CD4-positive, alpha-beta memory T cell (primary cell): ENCODE data around the gene VWDE. TPM values are rescaled to one million over a fixed set of nuclear protein-coding genes. Genes with fewer than 3 reads are reported as not detected.

Experiments used
- CTCF ChIA-PET: fragments of 350-600 bp; sonication (Branson Sonifier 250); formaldehyde crosslinking; loops from one replicate; lab custom pipeline; 2021; ENCODE audit warnings: inconsistent platforms; ENCODE audit not compliant: partially characterized antibody; lab: Charles Lee
- POLR2A ChIA-PET: fragments of 350-600 bp; sonication (Branson Sonifier 250); formaldehyde crosslinking; loops from one replicate; lab custom pipeline; 2021; ENCODE audit not compliant: partially characterized antibody; lab: Charles Lee
- DNase-seq, 5 donors: peaks; one replicate each; pipeline versions ENCODE4 v3.0.0 to v3.0.0-alpha.2; 2020 to 2022; ENCODE audit warnings: mixed read lengths in 1 of 5
- H3K27ac ChIP-seq: one replicate; pipeline ENCODE4 v1.7.0; 2013; ENCODE audit warnings: low read depth, low read length
- H3K27me3 ChIP-seq: 2 replicates; pipeline ENCODE4 v1.7.0; 2013; ENCODE audit warnings: mild to moderate bottlenecking, low read length, moderate library complexity; ENCODE audit not compliant: insufficient read depth
- H3K36me3 ChIP-seq: 2 replicates; pipeline ENCODE4 v1.7.0; 2013; ENCODE audit warnings: mild to moderate bottlenecking, low read length, moderate library complexity; ENCODE audit not compliant: insufficient read depth
- H3K4me1 ChIP-seq: 2 replicates; pipeline ENCODE4 v1.7.0; 2013; ENCODE audit warnings: mild to moderate bottlenecking, low read length, moderate library complexity; ENCODE audit not compliant: insufficient read depth
- H3K4me3 ChIP-seq, 2 donors: one replicate each; pipeline ENCODE4 v1.7.0; 2013; ENCODE audit warnings: low read length in 2 of 2, mild to moderate bottlenecking in 1 of 2
- H3K9me3 ChIP-seq, 2 donors: one replicate each; pipeline ENCODE4 v1.7.0; 2013; ENCODE audit warnings: low read length in 2 of 2, control low read depth in 1 of 2; ENCODE audit not compliant: control insufficient read depth in 1 of 2
- H3K27ac Mint-ChIP-seq, 7 donors: one replicate each; pipeline ENCODE4 v1.8.0; 2020 to 2021; ENCODE audit warnings: mixed read lengths in 7 of 7, mild to moderate bottlenecking in 6 of 7, inconsistent platforms in 3 of 7, moderate library complexity in 3 of 7
- H3K27me3 Mint-ChIP-seq, 2 donors: one replicate each; pipeline ENCODE4 v1.8.0; 2020 to 2021; ENCODE audit warnings: mixed read lengths in 2 of 2
- H3K36me3 Mint-ChIP-seq, 2 donors: one replicate each; pipeline ENCODE4 v1.8.0; 2020 to 2021; ENCODE audit warnings: mixed read lengths in 2 of 2, inconsistent platforms in 1 of 2, mild to moderate bottlenecking in 1 of 2
- H3K4me1 Mint-ChIP-seq, 4 donors: one replicate each; pipeline ENCODE4 v1.8.0; 2020 to 2021; ENCODE audit warnings: mixed read lengths in 4 of 4, mild to moderate bottlenecking in 1 of 4
- H3K4me3 Mint-ChIP-seq, 8 donors: one replicate each; pipeline ENCODE4 v1.8.0; 2020 to 2021; ENCODE audit warnings: mixed read lengths in 8 of 8, mild to moderate bottlenecking in 7 of 8, moderate library complexity in 6 of 8, inconsistent platforms in 3 of 8
- H3K9me3 Mint-ChIP-seq, 8 donors: one replicate each; pipeline ENCODE4 v1.8.0; 2020 to 2021; ENCODE audit warnings: mixed read lengths in 8 of 8, mild to moderate bottlenecking in 5 of 8, inconsistent platforms in 3 of 8, moderate library complexity in 1 of 8
- intact Hi-C: fragments of 100-400 bp; cut with micrococcal nuclease; formaldehyde crosslinking; loops from one replicate; pipeline ENCODE4 v1.15.1; 2023
- polyA plus RNA-seq, 2 donors: library from polyadenylated mRNA; unstranded; fragments of 300-500 nt; fragmentation: Illumina TruSeq; gene quantifications; one replicate each; pipeline ENCODE4 v1.2.3, GENCODE V29; 2021
- total RNA-seq, 2 experiments: library from RNA; stranded (reverse); gene quantifications; one replicate each; pipeline ENCODE4 v1.2.3, GENCODE V29; 2021

VWDE gene
- total and polyA plus RNA-seq, 4 experiments from 2014 or later: 0.26 to 9.0 (median 8.9) TPM; not detected in 1

DNA sequence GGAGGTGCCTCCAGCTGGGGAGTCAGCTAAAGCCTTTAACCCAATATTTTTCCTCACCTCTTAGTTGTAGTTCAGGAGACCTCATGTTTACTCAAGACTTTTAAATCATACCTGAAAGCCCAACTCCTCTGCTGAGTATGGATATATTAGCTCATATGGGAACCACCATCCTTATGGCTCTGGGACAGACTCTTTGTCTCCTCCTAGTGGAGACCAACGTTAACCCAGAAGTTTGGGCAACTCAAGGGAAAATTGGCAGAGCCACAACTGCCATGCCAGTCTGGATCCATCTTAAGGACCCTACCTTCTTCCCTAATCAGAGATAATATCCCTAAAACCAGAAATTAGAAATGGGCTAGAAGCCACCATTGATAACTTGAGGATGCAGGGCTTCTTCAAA lies 111.8 kb downstream of the VWDE start:
- intact Hi-C loops: loop anchor here (1.0 to 5.0 kb wide), 3 partner anchors 81 to 225 kb away; partner anchors contain the start of gene TMEM106B
- POLR2A ChIA-PET: interaction anchor here (1.4 kb wide), 1 partner anchor 34 kb away, joined by 3 read pairs; no protein-coding TSS in a partner anchor

DNA sequence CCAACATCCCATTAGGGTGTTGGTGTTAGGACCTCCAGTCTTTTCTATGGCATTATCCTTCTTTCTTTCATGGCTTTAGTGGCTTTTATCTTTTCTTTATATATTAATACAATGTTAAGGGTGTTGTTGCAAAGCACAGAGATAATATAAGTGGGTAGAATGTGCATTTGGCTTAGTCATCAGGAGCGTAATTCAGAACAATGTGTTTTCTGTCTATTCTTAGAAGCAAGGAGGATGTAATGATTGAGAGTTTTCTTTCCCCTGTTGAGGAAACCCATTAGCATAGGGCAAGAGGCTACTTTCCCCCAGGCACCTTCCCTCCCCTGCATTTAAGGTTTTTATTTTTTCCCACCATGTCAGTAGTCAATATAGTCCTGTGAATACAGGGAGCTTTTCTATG lies 112.9 kb downstream of the VWDE start:
- intact Hi-C loops: loop anchor here (5.0 kb wide), 1 partner anchor 178 kb away; no protein-coding TSS in a partner anchor
- no peak overlapping the region for H3K27ac ChIP-seq
- Mint-ChIP-seq H3K27me3 (peaks cover 0 to 3% of the 10 kb centered on the region in 2 donors), H3K4me3 (no peak overlapping the region), H3K9me3 (peaks cover 0 to 20% (median 10%) of the 10 kb centered on the region in 8 donors), H3K4me1 (peaks cover 0 to 4% (median 0%) of the 10 kb centered on the region in 4 donors), H3K36me3 (peaks cover 0 to 6% of the 10 kb centered on the region in 2 donors), H3K27ac (no peak overlapping the region)
- H3K4me3 ChIP-seq: no peak overlapping the region
- ChIA-PET CTCF (interaction anchor here (1.4 to 2.8 kb wide), 4 partner anchors 176 to 223 kb away, joined by 3 to 15 read pairs (median 4); no protein-coding TSS in a partner anchor), POLR2A (no interaction called here)
- no peak for DNase-seq
- no peaks in the 10 kb centered on the region for H3K36me3 ChIP-seq
- no peaks in the 10 kb centered on the region for H3K9me3 ChIP-seq
- no peaks in the 10 kb centered on the region for H3K4me1 ChIP-seq
- H3K27me3 ChIP-seq: no peaks in the 10 kb centered on the region

More for the DNA sequence above, 111.8 kb downstream of the VWDE start:
- no peaks in the 10 kb centered on the region for H3K36me3 ChIP-seq
- H3K4me1 ChIP-seq: no peaks in the 10 kb centered on the region
- CTCF ChIA-PET: interaction anchor here (0.7 to 2.8 kb wide), 14 partner anchors 9 to 227 kb away, joined by 3 to 15 read pairs (median 4); partner anchors contain the start of gene TMEM106B
- H3K9me3 Mint-ChIP-seq: peaks cover 0 to 20% (median 10%) of the 10 kb centered on the region in 8 donors
- H3K27ac Mint-ChIP-seq: no peak overlapping the region
- no peak overlapping the region for H3K4me3 ChIP-seq
- H3K9me3 ChIP-seq: no peaks in the 10 kb centered on the region
- no peak overlapping the region for H3K27ac ChIP-seq
- peaks cover 0 to 6% of the 10 kb centered on the region in 2 donors for H3K36me3 Mint-ChIP-seq
- DNase-seq: peak in 2 of 5 donors; percentile 9 to 11
- H3K4me1 Mint-ChIP-seq: peaks cover 0 to 4% (median 0%) of the 10 kb centered on the region in 4 donors
- H3K4me3 Mint-ChIP-seq: no peak overlapping the region
- H3K27me3 ChIP-seq: no peaks in the 10 kb centered on the region
- H3K27me3 Mint-ChIP-seq: peaks cover 0 to 3% of the 10 kb centered on the region in 2 donors

DNA sequence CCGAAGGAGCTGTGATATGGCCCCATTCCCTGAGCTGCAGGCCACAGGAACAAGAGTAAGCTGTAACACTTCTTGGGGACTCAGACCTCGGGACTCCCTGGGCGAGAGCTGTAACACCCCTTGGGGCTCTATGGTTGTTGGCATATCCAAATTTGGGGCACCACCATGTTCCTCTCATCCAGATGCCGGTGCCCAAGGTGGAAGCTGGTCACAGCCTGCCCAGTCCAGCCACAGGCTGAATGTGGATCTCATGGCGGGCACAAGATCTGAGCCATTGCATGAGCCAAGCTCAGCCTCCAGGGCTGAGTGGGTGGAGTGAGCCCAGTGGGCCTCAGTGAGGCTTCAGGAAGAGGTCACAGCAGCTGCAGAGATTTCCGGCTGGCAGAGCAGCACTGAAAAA lies 113.7 kb downstream of the VWDE start:
- DNase-seq: no peak
- ChIA-PET CTCF (interaction anchor here (1.3 kb wide), 1 partner anchor 8 kb away, joined by 5 read pairs; no protein-coding TSS in a partner anchor), POLR2A (no interaction called here)
- Histone ChIP-seq H3K27me3 (no peaks in the 10 kb centered on the region), H3K4me3 (no peak overlapping the region), H3K36me3 (no peaks in the 10 kb centered on the region), H3K4me1 (no peaks in the 10 kb centered on the region), H3K27ac (no peak overlapping the region), H3K9me3 (no peaks in the 10 kb centered on the region)
- no peak overlapping the region for H3K27ac Mint-ChIP-seq
- H3K36me3 Mint-ChIP-seq: peaks cover 0 to 6% of the 10 kb centered on the region in 2 donors
- H3K9me3 Mint-ChIP-seq: peaks cover 0 to 20% (median 10%) of the 10 kb centered on the region in 8 donors
- no peaks in the 10 kb centered on the region for H3K4me1 Mint-ChIP-seq
- no peak overlapping the region for H3K4me3 Mint-ChIP-seq
- peaks cover 0 to 3% of the 10 kb centered on the region in 2 donors for H3K27me3 Mint-ChIP-seq
- intact Hi-C loops: loop anchor here (5.0 kb wide), 1 partner anchor 178 kb away; no protein-coding TSS in a partner anchor

DNA sequence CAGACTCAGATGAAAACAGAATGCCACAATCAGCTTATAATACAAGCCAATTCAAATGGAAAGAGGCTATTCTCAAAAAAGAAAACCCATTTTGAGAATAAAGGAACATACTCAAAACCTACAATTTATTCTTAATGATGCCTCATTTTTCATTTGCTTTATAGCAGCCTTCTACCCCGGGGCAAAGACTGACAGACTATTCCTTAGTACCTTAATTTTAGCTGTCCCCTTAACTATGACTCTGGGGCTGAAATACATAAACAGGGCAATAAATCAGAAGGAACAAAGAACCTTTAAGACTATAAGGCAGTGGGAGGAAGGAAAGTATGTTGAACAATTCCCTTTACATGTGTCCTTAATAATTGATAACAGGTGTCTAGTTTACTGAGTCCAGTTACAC lies 115.8 kb downstream of the VWDE start:
- Mint-ChIP-seq H3K27ac (no peak overlapping the region), H3K27me3 (peaks cover 2 to 5% of the 10 kb centered on the region in 2 donors), H3K36me3 (peaks cover 0 to 6% of the 10 kb centered on the region in 2 donors), H3K9me3 (peaks cover 0 to 20% (median 10%) of the 10 kb centered on the region in 8 donors), H3K4me3 (no peak overlapping the region), H3K4me1 (no peaks in the 10 kb centered on the region)
- H3K27ac ChIP-seq: no peak overlapping the region
- POLR2A ChIA-PET: no interaction called here
- intact Hi-C loops: no loop called here
- H3K27me3 ChIP-seq: no peaks in the 10 kb centered on the region
- H3K9me3 ChIP-seq: no peaks in the 10 kb centered on the region
- no peaks in the 10 kb centered on the region for H3K4me1 ChIP-seq
- no peak overlapping the region for H3K4me3 ChIP-seq
- no peak for DNase-seq
- H3K36me3 ChIP-seq: no peaks in the 10 kb centered on the region
- CTCF ChIA-PET: interaction anchor here (1.0 to 1.1 kb wide), 2 partner anchors 30 to 35 kb away, joined by 3 read pairs; no protein-coding TSS in a partner anchor

DNA sequence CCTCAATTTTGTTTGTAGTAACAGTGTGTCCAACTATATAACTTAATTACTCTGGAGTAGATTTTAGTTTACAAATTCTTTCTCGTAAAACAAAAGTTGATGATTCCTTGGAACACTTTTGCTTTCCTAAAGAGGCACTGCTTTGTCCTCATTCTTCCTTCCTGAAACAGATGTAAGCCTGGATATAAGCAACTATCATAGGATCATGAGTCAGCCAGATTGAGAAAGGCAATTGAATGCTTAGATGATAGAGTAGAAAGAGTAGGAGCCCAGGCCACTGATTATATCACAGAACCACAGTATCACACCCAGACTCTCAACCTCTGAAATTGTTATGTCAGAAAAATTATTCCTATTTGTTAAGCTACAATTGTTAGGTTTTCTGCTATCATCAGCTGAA lies 122.6 kb downstream of the VWDE start:
- Mint-ChIP-seq H3K27ac (no peak overlapping the region), H3K27me3 (peaks cover 2 to 6% of the 10 kb centered on the region in 2 donors)

More for the DNA sequence above, 122.6 kb downstream of the VWDE start:
- intact Hi-C loops: no loop called here
- no peak overlapping the region for H3K4me3 Mint-ChIP-seq
- H3K4me3 ChIP-seq: no peak overlapping the region
- H3K4me1 Mint-ChIP-seq: no peaks in the 10 kb centered on the region
- no peaks in the 10 kb centered on the region for H3K27me3 ChIP-seq
- peaks cover 1 to 5% of the 10 kb centered on the region in 2 donors for H3K36me3 Mint-ChIP-seq
- no peaks in the 10 kb centered on the region for H3K9me3 ChIP-seq
- DNase-seq: no peak
- no peaks in the 10 kb centered on the region for H3K4me1 ChIP-seq
- ChIA-PET POLR2A (no interaction called here), CTCF (no interaction called here)
- no peaks in the 10 kb centered on the region for H3K36me3 ChIP-seq
- H3K9me3 Mint-ChIP-seq: peaks cover 0 to 21% (median 15%) of the 10 kb centered on the region in 8 donors
- no peak overlapping the region for H3K27ac ChIP-seq

Other genes with a start within 250 kb of the VWDE start
- gene TMEM106B, start 192.6 kb downstream of the VWDE start, total RNA-seq: 10 to 100 TPM; 56.9 to 62.2 TPM
- gene TMEM106B, start 192.6 kb downstream of the VWDE start, polyA plus RNA-seq: 10 to 100 TPM; 37.2 to 46.6 TPM
- under 1 TPM; 0.20 to 0.25 TPM for gene SCIN, start 166.9 kb upstream of the VWDE start, total RNA-seq
- under 1 TPM in 1 of 2 donors, not detected in 1; 0.07 TPM for gene SCIN, start 166.9 kb upstream of the VWDE start, polyA plus RNA-seq